Mesenteric fat pad (tissue), 1 donor: ENCODE measurements around the gene FRMPD2. TPM values are rescaled to one million over a fixed set of nuclear protein-coding genes. Genes with fewer than 3 reads are reported as not detected.
"Not testable (repeated sequence)": the region's sequence is repeated elsewhere in the genome, so short reads cannot be mapped to it uniquely, and the experiment has no call there.

Source experiments
- DNase-seq: peaks from one replicate; pipeline ENCODE4 v3.0.0-alpha.2; 2020; ENCODE audit warnings: low spot score
- total RNA-seq: library from RNA; stranded (reverse); fragmentation: NEBNext Ultra II Directional; extraction: Animal tissue kit (Norgen Biotek cat#: 25700); gene quantifications from one replicate; pipeline ENCODE4 v1.2.1, GENCODE V29; 2021
- donor health status: DM: yes; HTN: yes; CAD: no.

FRMPD2 gene
- total RNA-seq, 1 donor from 2014 or later, result not detected

DNA sequence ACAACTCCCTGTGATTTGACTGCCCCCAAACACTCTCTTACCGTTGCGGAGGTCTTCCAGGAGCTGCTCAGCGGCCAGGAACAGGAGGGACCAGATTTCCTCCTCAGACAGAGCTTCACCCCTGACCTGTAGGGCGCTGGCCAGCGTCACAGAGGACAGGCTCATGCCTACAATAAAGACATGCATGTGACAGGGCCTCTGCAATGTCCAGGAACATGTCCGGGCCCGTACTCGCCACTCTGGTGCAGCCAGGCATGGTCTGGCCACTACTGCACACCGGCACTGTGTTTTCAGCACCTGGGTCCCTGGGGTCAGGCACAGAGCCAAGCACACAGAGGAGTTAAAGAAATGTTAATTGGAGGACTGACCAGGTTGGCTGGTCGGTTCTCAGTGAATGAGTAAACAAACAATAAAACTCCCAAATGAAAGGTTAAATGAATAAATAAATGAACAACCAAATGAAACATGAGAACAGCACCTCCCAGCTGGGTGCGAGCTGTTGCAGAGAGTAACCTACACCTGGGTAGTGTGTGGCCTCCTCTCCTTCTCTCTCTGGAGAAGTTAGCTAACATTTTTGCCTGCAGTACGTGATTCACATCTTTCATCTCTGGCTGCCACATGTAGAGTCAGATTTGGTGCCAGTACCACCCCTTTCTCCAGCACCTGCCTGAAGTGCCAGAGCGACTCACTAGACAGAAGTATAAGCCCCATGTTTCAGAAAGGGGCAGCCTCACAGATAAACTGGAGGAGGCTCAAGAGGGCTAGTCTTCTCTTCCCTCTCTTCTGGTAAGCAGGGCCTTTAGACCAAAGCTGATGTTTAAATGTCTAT lies 22.8 kb downstream of the FRMPD2 start:
- no peak for DNase-seq

GRCh38 chr10:48251152-48251524 lies 23.4 kb downstream of the FRMPD2 start:
- DNase-seq, result no peak

GRCh38 chr10:48249763-48250351 lies 24.6 kb downstream of the FRMPD2 start:
- no peak for DNase-seq

- DNase-seq, result no peak
These were observed 25.3 kb downstream of the FRMPD2 start for GRCh38 chr10:48249004-48249762.

DNA sequence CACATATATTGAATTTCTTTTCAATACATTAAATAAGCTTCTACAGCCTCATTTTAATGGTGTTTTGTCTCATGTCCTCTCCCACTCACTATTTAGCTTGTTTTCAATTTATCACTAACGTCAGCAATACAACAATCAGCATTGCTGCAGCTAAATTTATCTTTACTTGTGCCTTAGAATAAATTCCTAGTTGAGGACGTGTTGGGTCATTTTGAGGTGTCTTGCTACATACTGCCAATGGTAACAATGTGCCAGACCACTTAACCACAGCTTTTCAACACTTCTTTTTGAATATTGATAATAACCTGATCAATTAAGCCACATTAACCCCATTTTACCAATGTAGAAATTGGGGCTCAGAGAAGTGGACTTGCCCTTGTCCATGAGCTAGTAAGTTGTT lies 26.0 kb downstream of the FRMPD2 start:
- DNase-seq, result no peak

- DNase-seq, result no peak
These were observed 26.8 kb downstream of the FRMPD2 start for GRCh38 chr10:48247680-48248079.

DNA sequence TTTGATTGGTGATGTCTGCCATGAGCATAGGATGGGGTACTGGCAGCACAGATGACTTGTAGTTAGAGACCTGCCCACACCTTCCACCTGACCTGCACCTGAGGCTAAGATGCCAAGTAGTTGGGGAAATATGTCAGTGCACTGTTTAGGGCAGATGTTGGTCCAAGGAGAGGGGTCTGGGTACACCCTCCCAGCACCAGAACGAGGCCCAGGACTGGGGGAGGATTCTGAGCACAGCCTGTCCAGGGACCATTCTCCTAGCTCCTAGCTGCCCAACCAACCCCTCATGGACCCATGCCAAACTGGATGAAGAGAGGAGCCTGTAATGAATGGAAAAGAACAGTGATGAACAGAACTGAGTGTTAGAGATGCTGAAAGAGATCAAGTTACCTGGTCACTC lies 28.0 kb downstream of the FRMPD2 start:
- no peak for DNase-seq

GRCh38 chr10:48245977-48246376 lies 28.5 kb downstream of the FRMPD2 start:
- DNase-seq, result no peak

DNA sequence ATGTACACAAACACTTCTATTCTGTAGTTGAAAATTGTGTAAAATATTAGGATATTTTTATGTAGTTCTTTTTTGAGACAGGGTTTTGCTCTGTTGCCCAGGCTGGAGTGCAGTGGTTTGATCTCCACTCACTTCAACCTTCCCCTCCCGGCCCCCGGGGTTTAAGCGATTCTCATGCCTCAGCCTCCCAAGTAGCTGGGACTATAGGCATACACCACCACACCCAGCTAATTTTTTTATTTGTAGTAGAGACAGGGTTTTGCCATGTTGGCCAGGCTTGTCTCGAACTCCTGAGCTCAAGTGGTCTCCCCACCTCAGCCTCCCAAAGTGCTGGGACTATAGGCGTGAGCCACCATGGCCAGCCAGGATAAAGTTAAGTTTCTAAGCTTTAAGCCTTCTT lies 30.6 kb downstream of the FRMPD2 start:
- not testable (repeated sequence) for DNase-seq

DNA sequence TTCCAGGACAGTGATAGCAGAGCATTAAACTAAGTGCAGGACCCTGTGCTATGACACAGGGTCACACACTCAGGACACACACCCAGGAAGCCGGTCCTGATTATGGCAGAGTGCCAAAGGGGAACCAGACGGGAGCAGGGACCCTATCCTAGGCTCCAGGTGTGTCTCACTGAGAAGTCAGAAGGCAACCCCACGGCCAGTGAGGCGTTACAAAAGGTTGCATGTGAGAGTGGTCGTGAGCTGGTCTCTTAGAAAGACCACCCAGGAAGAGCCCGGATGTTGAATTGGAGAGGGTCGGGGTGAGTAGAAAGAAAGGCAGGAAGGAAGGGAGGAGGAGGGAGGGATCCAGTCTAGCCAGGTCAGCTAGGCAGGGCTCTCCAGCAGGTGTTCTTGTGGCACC lies 31.0 kb downstream of the FRMPD2 start:
- no peak for DNase-seq

GRCh38 chr10:48242171-48242904 lies 32.2 kb downstream of the FRMPD2 start:
- DNase-seq, result no peak

- DNase-seq, result no peak
These were observed 33.2 kb downstream of the FRMPD2 start for GRCh38 chr10:48241332-48241731.

DNA sequence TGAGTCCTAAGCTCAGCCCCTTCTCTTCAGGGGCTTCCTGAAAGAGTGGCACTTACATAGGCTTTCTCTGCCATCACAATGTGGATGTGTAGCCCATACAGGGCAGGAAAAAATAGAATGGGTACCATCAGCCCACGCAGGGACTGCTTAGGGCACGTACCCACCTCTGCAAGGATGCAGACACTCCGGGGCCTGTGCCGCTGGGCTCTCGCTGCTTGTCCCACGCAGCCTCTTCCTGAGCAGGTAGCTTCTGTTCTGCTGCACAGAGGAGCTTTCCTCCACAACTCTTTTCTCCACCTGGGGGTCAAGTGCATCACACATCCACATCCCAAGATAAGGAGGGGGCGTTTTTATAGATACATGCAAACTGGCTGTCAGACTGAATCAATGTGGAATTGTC lies 34.3 kb downstream of the FRMPD2 start:
- DNase-seq, result no peak

DNA sequence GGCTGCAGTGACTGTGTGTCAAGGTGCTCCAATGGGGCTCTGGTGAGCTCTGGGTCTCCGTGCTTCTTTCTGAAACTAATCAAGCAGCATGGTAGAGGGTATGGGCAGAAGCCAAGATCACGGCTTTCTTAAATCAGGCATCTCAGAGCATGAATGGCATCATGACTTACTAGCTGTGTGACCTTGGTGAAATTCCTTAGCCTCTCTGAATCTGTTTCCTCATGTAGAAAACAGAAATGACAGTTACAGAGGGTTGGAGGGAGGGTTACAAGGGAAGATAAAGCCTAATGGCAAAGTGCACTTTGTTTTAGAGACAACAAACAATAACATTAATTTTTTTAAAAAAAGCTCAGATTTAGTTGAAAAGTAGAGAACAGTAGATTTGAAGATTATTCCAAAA lies 34.9 kb downstream of the FRMPD2 start:
- DNase-seq, result no peak

DNA sequence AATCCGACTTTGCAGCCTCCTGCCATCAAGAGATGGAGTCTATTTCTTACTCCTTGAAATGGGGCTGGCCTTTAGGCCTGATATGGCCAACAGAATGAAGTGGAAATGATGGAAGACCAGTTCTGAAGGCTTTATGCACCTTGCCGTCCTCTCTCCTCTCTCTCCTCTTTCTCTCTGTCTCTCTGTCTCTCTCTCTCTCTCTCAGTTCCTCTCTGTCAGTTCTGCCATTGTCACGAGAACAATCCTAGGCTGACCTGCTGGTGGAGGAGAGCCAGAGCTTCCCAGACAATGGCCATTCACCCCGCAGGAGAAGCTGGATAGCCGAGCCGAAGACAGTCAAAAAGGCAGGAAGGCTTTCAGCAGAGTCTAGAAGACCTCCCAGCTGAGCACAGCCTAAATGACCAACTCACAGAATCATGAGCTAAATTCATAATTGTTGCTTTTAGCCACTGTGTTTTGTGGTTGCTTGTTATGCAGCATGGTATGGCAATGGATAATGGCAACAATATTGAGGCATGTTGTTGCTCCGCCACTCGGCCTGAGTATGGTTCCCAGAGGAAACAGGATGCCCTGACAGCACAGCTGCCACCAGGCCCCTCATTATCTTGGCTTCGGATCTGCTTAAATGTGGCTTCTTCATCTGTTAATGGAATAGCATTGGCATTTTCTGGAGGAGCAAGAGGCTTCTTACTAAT lies 35.5 kb downstream of the FRMPD2 start:
- no peak for DNase-seq

- DNase-seq, result no peak
These were observed 36.9 kb downstream of the FRMPD2 start for GRCh38 chr10:48237259-48238250.

GRCh38 chr10:48236199-48236621 lies 38.3 kb downstream of the FRMPD2 start:
- no peak for DNase-seq

GRCh38 chr10:48235501-48235900 lies 39.0 kb downstream of the FRMPD2 start:
- no peak for DNase-seq

DNA sequence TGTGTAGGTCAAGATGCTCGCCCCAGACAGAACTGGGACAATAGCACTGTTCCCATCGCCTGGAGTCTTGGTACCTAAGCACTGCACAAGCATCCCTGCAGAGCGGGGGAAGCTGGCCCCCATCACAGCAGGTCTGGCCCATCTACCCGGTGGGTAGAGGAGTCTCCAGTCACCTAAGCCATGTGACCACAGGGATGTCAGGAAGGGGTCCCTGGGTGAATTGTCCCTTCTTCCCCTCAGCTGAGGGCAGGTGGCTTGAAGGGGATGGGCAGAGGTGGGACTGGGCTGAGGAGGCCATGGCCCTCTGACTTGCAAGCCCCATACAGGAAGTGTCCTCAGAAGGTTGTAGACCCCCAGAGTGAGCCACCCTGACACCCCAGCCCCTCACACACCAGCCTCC lies 39.7 kb downstream of the FRMPD2 start:
- DNase-seq, result no peak

DNA sequence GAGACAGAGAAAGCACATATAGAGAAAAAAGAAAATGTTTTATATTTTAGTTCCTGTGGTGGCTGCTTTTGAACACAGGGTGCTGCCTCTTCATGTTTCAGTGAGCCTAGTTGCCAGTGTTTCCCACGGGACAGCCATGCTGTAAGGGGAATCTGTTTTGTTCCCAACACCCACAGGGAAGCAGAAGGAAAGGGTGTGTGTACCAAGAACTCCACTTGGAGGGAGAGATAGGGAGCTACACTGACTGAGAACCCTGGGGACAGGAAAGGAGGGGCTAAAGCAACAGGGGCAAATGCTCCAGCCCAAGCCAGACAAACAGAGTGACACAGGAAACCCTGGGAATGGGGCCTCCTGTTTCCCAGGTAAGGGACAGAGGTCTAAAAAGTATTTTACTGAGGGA lies 40.2 kb downstream of the FRMPD2 start:
- no peak for DNase-seq
